Measurements from ENCODE around the gene INPP4B. TPM values are rescaled to one million over a fixed set of nuclear protein-coding genes. Genes with fewer than 3 reads are reported as not detected.

The INPP4B gene
- total RNA-seq, 4 donors from 2014 or later: 29.4 to 51.5 (median 35.3) TPM

GRCh38 chr4:142226014-142226413 lies 620.1 kb downstream of the INPP4B start:
- intact Hi-C loops (cut with DNase I; ENCODE audit: low total_unique reads): no loop called here
- Histone ChIP-seq H3K4me3 (no peak overlapping the region), H3K27me3 (no peaks in the 10 kb centered on the region), H3K27ac (no peak overlapping the region), H3K36me3 (no peaks in the 10 kb centered on the region), H3K4me1 (no peaks in the 10 kb centered on the region), H3K9me3 (no peaks in the 10 kb centered on the region)
- TF ChIP-seq CTCF (IDR thresholded peaks at IDR 0.05) (no peak), POLR2A (IDR thresholded peaks at IDR 0.05) (no peak)
- DNase-seq: no peak

- Histone ChIP-seq H3K4me3 (no peak overlapping the region), H3K9me3 (no peaks in the 10 kb centered on the region), H3K27ac (no peak overlapping the region), H3K36me3 (no peaks in the 10 kb centered on the region), H3K27me3 (no peaks in the 10 kb centered on the region), H3K4me1 (no peaks in the 10 kb centered on the region)
- intact Hi-C loops (cut with DNase I; ENCODE audit: low total_unique reads): no loop called here
- DNase-seq: no peak
- TF ChIP-seq POLR2A (IDR thresholded peaks at IDR 0.05) (no peak), CTCF (IDR thresholded peaks at IDR 0.05) (no peak)
Measured at GRCh38 chr4:142222127-142222526, 624.0 kb downstream of the INPP4B start.

GRCh38 chr4:142218726-142219125 lies 627.4 kb downstream of the INPP4B start:
- no peaks in the 10 kb centered on the region for H3K36me3 ChIP-seq
- no peak overlapping the region for H3K27ac ChIP-seq
- H3K4me1 ChIP-seq: no peaks in the 10 kb centered on the region
- no peak for DNase-seq
- H3K27me3 ChIP-seq: no peaks in the 10 kb centered on the region
- H3K4me3 ChIP-seq: no peak overlapping the region
- no peaks in the 10 kb centered on the region for H3K9me3 ChIP-seq
- no peak for TF ChIP-seq POLR2A (IDR thresholded peaks at IDR 0.05)
- no peak for TF ChIP-seq CTCF (IDR thresholded peaks at IDR 0.05)
- intact Hi-C loops (cut with DNase I; ENCODE audit: low total_unique reads): no loop called here

- Histone ChIP-seq H3K4me3 (no peak overlapping the region), H3K27me3 (no peaks in the 10 kb centered on the region), H3K4me1 (no peaks in the 10 kb centered on the region), H3K27ac (no peak overlapping the region), H3K36me3 (no peaks in the 10 kb centered on the region), H3K9me3 (no peaks in the 10 kb centered on the region)
- intact Hi-C loops (cut with DNase I; ENCODE audit: low total_unique reads): no loop called here
- DNase-seq: no peak
- TF ChIP-seq POLR2A (IDR thresholded peaks at IDR 0.05) (no peak), CTCF (IDR thresholded peaks at IDR 0.05) (no peak)
Measured at GRCh38 chr4:142211444-142211843, 634.7 kb downstream of the INPP4B start.

- intact Hi-C loops (cut with DNase I; ENCODE audit: low total_unique reads): no loop called here
Measured at GRCh38 chr4:142203505-142203904, 642.6 kb downstream of the INPP4B start.

More at GRCh38 chr4:142203505-142203904, 642.6 kb downstream of the INPP4B start:
- Histone ChIP-seq H3K27me3 (peaks cover 0 to 4% of the 10 kb centered on the region in 2 donors), H3K27ac (no peak overlapping the region), H3K36me3 (no peaks in the 10 kb centered on the region), H3K4me3 (no peak overlapping the region), H3K4me1 (no peaks in the 10 kb centered on the region), H3K9me3 (no peaks in the 10 kb centered on the region)
- no peak for DNase-seq
- TF ChIP-seq CTCF (IDR thresholded peaks at IDR 0.05) (no peak), POLR2A (IDR thresholded peaks at IDR 0.05) (no peak)

All from uterus (tissue), 4 donors.